Keratinocyte (primary cell): ENCODE measurements around the gene ADCY5. TPM values are rescaled to one million over a fixed set of nuclear protein-coding genes. Genes with fewer than 3 reads are reported as not detected.

ENCODE experiments used
- DNase-seq: peaks from one replicate; pipeline ENCODE4 v3.0.0-alpha.2; 2011; ENCODE audit warnings: low read depth, missing footprints, low spot score
- FAIRE-seq: peaks from 2 replicates; lab custom pipeline; 2011; peaks lifted over from hg19 to GRCh38; lab: Jason Lieb, UNC
- H2AFZ ChIP-seq: 2 replicates; pipeline ENCODE4 v1.6.0; 2012; ENCODE audit warnings: low read length, control low read depth, inconsistent platforms; ENCODE audit not compliant: control insufficient read depth
- H3K27ac ChIP-seq: 2 replicates; pipeline ENCODE4 v1.5.1; 2011; ENCODE audit warnings: low read length; ENCODE audit not compliant: control insufficient read depth, insufficient read depth
- H3K27me3 ChIP-seq: 3 replicates; pipeline ENCODE4 v1.6.0; 2011; ENCODE audit warnings: low read length; ENCODE audit not compliant: control insufficient read depth, insufficient read depth; ENCODE audit errors: extremely low read depth
- H3K36me3 ChIP-seq, 2 experiments: 2 replicates in 1 of 2; 3 replicates in 1 of 2; pipeline ENCODE4 v1.5.1; 2011; ENCODE audit warnings: low read length in 2 of 2, mild to moderate bottlenecking in 1 of 2; ENCODE audit not compliant: control insufficient read depth in 2 of 2, insufficient read depth in 2 of 2; ENCODE audit errors: extremely low read depth in 1 of 2
- H3K4me1 ChIP-seq: 3 replicates; pipeline ENCODE4 v1.5.1; 2011; ENCODE audit warnings: low read length; ENCODE audit not compliant: control insufficient read depth, insufficient read depth; ENCODE audit errors: extremely low read depth
- H3K4me2 ChIP-seq: 3 replicates; pipeline ENCODE4 v1.6.0; 2011; ENCODE audit warnings: low read depth, low read length; ENCODE audit not compliant: control insufficient read depth, insufficient read depth; ENCODE audit errors: extremely low read depth
- H3K4me3 ChIP-seq, 3 experiments: fragments of 200-600 bp in 1 of 3; sonication (generic) in 1 of 3; 2 replicates in 2 of 3; 3 replicates in 1 of 3; pipeline ENCODE4 v1.5.1; 2011 to 2016; ENCODE audit warnings: low read length in 3 of 3, mild to moderate bottlenecking in 3 of 3, control low read depth in 2 of 3, inconsistent platforms in 1 of 3, low read depth in 1 of 3, mixed read lengths in 1 of 3, mixed run types in 1 of 3, moderate library complexity in 1 of 3; ENCODE audit not compliant: control insufficient read depth in 2 of 3, insufficient read depth in 2 of 3; ENCODE audit errors: extremely low read depth in 1 of 3
- H3K79me2 ChIP-seq: 2 replicates; pipeline ENCODE4 v1.6.0; 2012; ENCODE audit warnings: low read length; ENCODE audit not compliant: control insufficient read depth, insufficient read depth
- H3K9ac ChIP-seq: 3 replicates; pipeline ENCODE4 v1.6.0; 2011; ENCODE audit warnings: low read length; ENCODE audit not compliant: control insufficient read depth, insufficient read depth; ENCODE audit errors: extremely low read depth
- H3K9me1 ChIP-seq: 3 replicates; pipeline ENCODE4 v1.6.0; 2011; ENCODE audit warnings: low read length; ENCODE audit not compliant: control insufficient read depth, insufficient read depth; ENCODE audit errors: extremely low read depth
- H3K9me3 ChIP-seq: 2 replicates; pipeline ENCODE4 v1.5.1; 2012; ENCODE audit warnings: low read depth, low read length; ENCODE audit not compliant: control insufficient read depth
- H4K20me1 ChIP-seq: 3 replicates; pipeline ENCODE4 v1.6.0; 2011; ENCODE audit warnings: low read length; ENCODE audit not compliant: control insufficient read depth, insufficient read depth; ENCODE audit errors: extremely low read depth
- EZH2 ChIP-seq: IDR thresholded peaks from one replicate; pipeline ENCODE4 v1.6.1; 2012; ENCODE audit warnings: inconsistent platforms, mild to moderate bottlenecking, low read length, moderate library complexity
- dilution Hi-C: fragments of 300-500 bp; cut with MboI; formaldehyde crosslinking; loops from one replicate; pipeline ENCODE4 v1.7.0; 2020; ENCODE audit warnings: low sequenced_read_pairs; ENCODE audit not compliant: extremely low pct_ligation_motif_present
- polyA plus RNA-seq, 5 experiments: library from polyadenylated mRNA; depleted of rRNA in 3 of 5; stranded (reverse) in 3 of 5; stranded (forward) in 1 of 5; unstranded in 1 of 5; fragments of >200 nt; gene quantifications; 1 replicate in 1 of 5; 2 replicates in 3 of 5; 3 replicates in 1 of 5; pipeline versions ENCODE4 v1.2.1 to v1.2.3, GENCODE V29; 2011 to 2012; ENCODE audit warnings: missing spikeins in 2 of 5, low read depth in 1 of 5, low replicate concordance in 1 of 5
- TF ChIP-seq, protein P1 (sequence below), 3 experiments: IDR thresholded peaks in 1 of 3; conservative IDR thresholded peaks in 1 of 3; optimal IDR thresholded peaks in 1 of 3; 2 replicates in 2 of 3; 3 replicates in 1 of 3; pipeline versions ENCODE3 to v1.5.1; 2011; ENCODE audit warnings: low read length in 3 of 3, mild to moderate bottlenecking in 3 of 3, moderate library complexity in 2 of 3, control low read depth in 1 of 3, inconsistent platforms in 1 of 3; ENCODE audit not compliant: insufficient read depth in 2 of 3; ENCODE audit errors: extremely low read depth in 1 of 3

The ADCY5 gene
- polyA plus RNA-seq, 1 donor (not counting 4 experiments of a cell fraction or from before 2014, with no cell fraction given): not detected

DNA sequence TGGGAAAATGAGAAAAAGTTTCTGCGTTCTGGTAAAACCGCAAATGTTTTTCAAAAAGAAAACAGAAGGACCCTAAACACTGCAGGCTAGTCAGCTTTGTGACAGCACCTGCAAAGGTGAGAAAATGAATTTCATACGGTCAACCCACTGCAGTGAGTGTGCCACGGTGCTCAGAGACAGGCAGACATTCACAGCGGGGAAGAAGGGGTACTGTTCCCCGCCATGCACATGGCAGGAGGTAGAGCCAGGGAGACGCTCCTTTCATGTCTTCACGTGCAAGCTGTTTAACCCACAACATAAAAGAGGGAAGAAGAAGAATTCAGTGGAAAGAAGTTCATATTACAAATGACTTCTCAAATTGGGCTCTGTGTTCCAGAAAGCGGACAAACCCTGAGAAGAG lies 137.7 kb downstream of the ADCY5 start:
- H3K79me2 ChIP-seq: no peaks in the 10 kb centered on the region
- no peak overlapping the region for H2AFZ ChIP-seq
- H3K36me3 ChIP-seq: no peaks in the 10 kb centered on the region
- H3K9me3 ChIP-seq: no peaks in the 10 kb centered on the region
- no peaks in the 10 kb centered on the region for H3K9me1 ChIP-seq
- no peak overlapping the region for H3K4me2 ChIP-seq
- no peak for FAIRE-seq
- H3K9ac ChIP-seq: no peak overlapping the region
- TF ChIP-seq, protein P1, sequence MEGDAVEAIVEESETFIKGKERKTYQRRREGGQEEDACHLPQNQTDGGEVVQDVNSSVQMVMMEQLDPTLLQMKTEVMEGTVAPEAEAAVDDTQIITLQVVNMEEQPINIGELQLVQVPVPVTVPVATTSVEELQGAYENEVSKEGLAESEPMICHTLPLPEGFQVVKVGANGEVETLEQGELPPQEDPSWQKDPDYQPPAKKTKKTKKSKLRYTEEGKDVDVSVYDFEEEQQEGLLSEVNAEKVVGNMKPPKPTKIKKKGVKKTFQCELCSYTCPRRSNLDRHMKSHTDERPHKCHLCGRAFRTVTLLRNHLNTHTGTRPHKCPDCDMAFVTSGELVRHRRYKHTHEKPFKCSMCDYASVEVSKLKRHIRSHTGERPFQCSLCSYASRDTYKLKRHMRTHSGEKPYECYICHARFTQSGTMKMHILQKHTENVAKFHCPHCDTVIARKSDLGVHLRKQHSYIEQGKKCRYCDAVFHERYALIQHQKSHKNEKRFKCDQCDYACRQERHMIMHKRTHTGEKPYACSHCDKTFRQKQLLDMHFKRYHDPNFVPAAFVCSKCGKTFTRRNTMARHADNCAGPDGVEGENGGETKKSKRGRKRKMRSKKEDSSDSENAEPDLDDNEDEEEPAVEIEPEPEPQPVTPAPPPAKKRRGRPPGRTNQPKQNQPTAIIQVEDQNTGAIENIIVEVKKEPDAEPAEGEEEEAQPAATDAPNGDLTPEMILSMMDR (optimal IDR thresholded peaks at IDR 0.05 in 1 of 3, IDR thresholded peaks at IDR 0.05 in 1 of 3, conservative IDR thresholded peaks at IDR 0.05 in 1 of 3; ENCODE audit: extremely low read depth in 1 of 3, insufficient read depth in 2 of 3, low read length in 3 of 3): no peak
- TF ChIP-seq EZH2: no peak
- H3K4me3 ChIP-seq: no peak overlapping the region
- dilution Hi-C loops: no loop called here
- no peak overlapping the region for H3K27ac ChIP-seq
- no peak for DNase-seq
- H3K4me1 ChIP-seq: no peaks in the 10 kb centered on the region
- H4K20me1 ChIP-seq: peaks cover 3% of the 10 kb centered on the region
- peaks cover 27% of the 10 kb centered on the region for H3K27me3 ChIP-seq

DNA sequence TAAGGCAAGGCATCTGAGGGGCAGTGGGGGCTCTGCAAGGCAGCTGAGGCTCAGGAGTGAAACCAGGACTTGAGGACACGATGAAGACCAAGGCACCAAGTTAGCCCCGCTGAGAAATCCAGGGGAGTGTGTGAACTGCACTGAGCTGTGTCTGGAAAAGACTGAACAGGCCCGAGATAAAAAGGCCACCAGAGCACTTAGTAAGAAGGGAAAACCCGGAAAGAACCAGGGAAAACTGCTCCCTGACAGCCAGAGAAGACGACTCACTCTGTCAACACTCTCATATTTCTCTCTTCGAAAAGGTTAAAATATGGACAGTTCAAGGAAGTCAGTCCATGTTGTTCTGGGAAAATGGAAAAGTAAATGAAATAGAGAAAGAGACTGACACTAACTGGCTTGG lies 138.1 kb downstream of the ADCY5 start:
- peaks cover 3% of the 10 kb centered on the region for H4K20me1 ChIP-seq
- H3K79me2 ChIP-seq: no peaks in the 10 kb centered on the region

More for the DNA sequence above, 138.1 kb downstream of the ADCY5 start:
- TF ChIP-seq, protein P1 (optimal IDR thresholded peaks at IDR 0.05 in 1 of 3, IDR thresholded peaks at IDR 0.05 in 1 of 3, conservative IDR thresholded peaks at IDR 0.05 in 1 of 3; ENCODE audit: extremely low read depth in 1 of 3, insufficient read depth in 2 of 3, low read length in 3 of 3): no peak
- TF ChIP-seq EZH2: no peak
- no peak overlapping the region for H3K4me3 ChIP-seq
- H3K9me3 ChIP-seq: no peaks in the 10 kb centered on the region
- dilution Hi-C loops: no loop called here
- no peak overlapping the region for H3K4me2 ChIP-seq
- H3K9me1 ChIP-seq: no peaks in the 10 kb centered on the region
- no peak overlapping the region for H2AFZ ChIP-seq
- H3K36me3 ChIP-seq: no peaks in the 10 kb centered on the region
- DNase-seq: no peak
- peaks cover 27% of the 10 kb centered on the region for H3K27me3 ChIP-seq
- H3K27ac ChIP-seq: no peak overlapping the region
- H3K4me1 ChIP-seq: no peaks in the 10 kb centered on the region
- FAIRE-seq: no peak
- H3K9ac ChIP-seq: no peak overlapping the region
